Measurements from ENCODE around the gene HIBCH. TPM values are rescaled to one million over a fixed set of nuclear protein-coding genes. Genes with fewer than 3 reads are reported as not detected.

HIBCH gene
- total and polyA plus RNA-seq, 2 of the 4 experiments (the other 2 are of a cell fraction), result 8.8 to 11.9 TPM

DNA sequence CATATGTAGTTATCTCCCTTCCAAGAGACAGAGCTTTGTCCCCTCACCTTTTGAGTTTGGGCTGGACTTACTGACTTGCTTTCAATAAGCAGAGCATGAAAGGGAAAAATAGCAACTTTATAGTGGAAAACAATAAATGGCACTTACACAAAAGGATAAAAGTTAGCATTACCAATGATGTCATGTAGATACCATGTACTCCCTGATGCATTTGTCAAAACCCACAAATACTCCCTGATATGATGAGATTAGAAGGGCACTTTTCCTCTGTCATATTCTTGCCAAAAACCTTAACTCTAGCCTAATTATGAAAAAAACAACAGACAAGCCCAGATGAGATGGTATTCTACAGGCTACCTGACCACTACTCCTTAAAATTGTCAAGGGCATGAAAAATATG lies 16.0 kb downstream of the HIBCH start:
- Histone ChIP-seq H2AK9ac (replicated peaks; ENCODE audit: low read depth, low read length, poor library complexity) (no peak overlapping the region), H2BK120ac (ENCODE audit: low read depth, low read length) (no peak overlapping the region), H3K27ac (ENCODE audit: insufficient read depth, low read length) (no peak overlapping the region), H3K4me2 (ENCODE audit: low read depth, low read length) (no peak overlapping the region), H3K56ac (ENCODE audit: extremely low read depth, insufficient read depth, low read length) (no peak overlapping the region), H3K9me1 (ENCODE audit: insufficient read depth, low read length) (peaks cover 3% of the 10 kb centered on the region; the same call in 1 of the 2 replicates), H3K4me3 (ENCODE audit: insufficient read depth, low read depth, low read length) (no peak overlapping the region), H3K79me1 (ENCODE audit: low read depth in 1 of 2, low read length in 2 of 2) (peaks cover 3 to 11% of the 10 kb centered on the region in 2 experiments), H4K5ac (ENCODE audit: low read depth, low read length) (no peak overlapping the region), H2BK15ac (ENCODE audit: low read depth, low read length) (no peak overlapping the region), H2BK20ac (ENCODE audit: low read depth, low read length) (no peak overlapping the region), H3K27me3 (ENCODE audit: control insufficient read depth, insufficient read depth, low read length) (no peaks in the 10 kb centered on the region), H3K4ac (ENCODE audit: low read depth, low read length) (no peak overlapping the region), H4K20me1 (ENCODE audit: insufficient read depth, low read length) (no peaks in the 10 kb centered on the region), H2AK5ac (ENCODE audit: low read depth, low read length) (no peak overlapping the region), H3K14ac (replicated peaks; ENCODE audit: low read depth, low read length) (no peak overlapping the region), H3K4me1 (ENCODE audit: control insufficient read depth, insufficient read depth, low read length) (no peaks in the 10 kb centered on the region), H3K23ac (ENCODE audit: low read depth, low read length) (no peak overlapping the region), H2AFZ (replicated peaks; ENCODE audit: low read length, poor library complexity) (no peak overlapping the region), H3K9ac (ENCODE audit: low read depth, low read length) (no peak overlapping the region), H4K8ac (ENCODE audit: low read depth in 2 of 2, low read length in 2 of 2) (no peak overlapping the region), H3K36me3 (ENCODE audit: control insufficient read depth, insufficient read depth, low read length) (0 out of 2 replicates have a peak, but pooled peaks cover 3% of the 10 kb centered on the region), H3K18ac (ENCODE audit: low read depth, low read length) (no peak overlapping the region), H3K9me3 (ENCODE audit: control insufficient read depth, insufficient read depth, low read length) (no peaks in the 10 kb centered on the region), H2BK5ac (ENCODE audit: low read depth, low read length, poor library complexity, severe bottlenecking) (no peak overlapping the region), H4K91ac (ENCODE audit: insufficient read depth, low read depth, low read length) (no peak overlapping the region)
- ChIA-PET CTCF (no interaction called here), POLR2A (ENCODE audit: unreplicated experiment) (interaction anchor here (1.2 kb wide), 1 partner anchor 15 kb away, joined by 5 read pairs; the partner anchor contains the start of gene HIBCH)
- dilution Hi-C loops (cut with HindIII; ENCODE audit: low sequenced_read_pairs, unreplicated experiment) (no loop called here), intact Hi-C loops (cut with micrococcal nuclease) (no loop called here), in situ Hi-C loops (cut with MboI; ENCODE audit: low sequenced_read_pairs) (no loop called here)
- ATAC-seq (ENCODE audit: low read depth) (no peak), DNase-seq (peak; percentile 10)
- no TSS peak for BruUV-seq (replicated peaks)
- no peak for TF ChIP-seq SMC3 (IDR thresholded peaks at IDR 0.05; ENCODE audit: low read depth, low read length)
- no peak for TF ChIP-seq ELK1 (IDR thresholded peaks at IDR 0.05; ENCODE audit: borderline replicate concordance, low read depth, low read length)
- TF ChIP-seq RCOR1 (IDR thresholded peaks at IDR 0.05; ENCODE audit: insufficient replicate concordance, low read length), result no peak
- TF ChIP-seq BHLHE40 (IDR thresholded peaks at IDR 0.05; ENCODE audit: low read depth, low read length), result no peak
- TF ChIP-seq, protein P1, sequence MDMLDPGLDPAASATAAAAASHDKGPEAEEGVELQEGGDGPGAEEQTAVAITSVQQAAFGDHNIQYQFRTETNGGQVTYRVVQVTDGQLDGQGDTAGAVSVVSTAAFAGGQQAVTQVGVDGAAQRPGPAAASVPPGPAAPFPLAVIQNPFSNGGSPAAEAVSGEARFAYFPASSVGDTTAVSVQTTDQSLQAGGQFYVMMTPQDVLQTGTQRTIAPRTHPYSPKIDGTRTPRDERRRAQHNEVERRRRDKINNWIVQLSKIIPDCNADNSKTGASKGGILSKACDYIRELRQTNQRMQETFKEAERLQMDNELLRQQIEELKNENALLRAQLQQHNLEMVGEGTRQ (IDR thresholded peaks at IDR 0.05; ENCODE audit: low read depth, low read length), result no peak
- TF ChIP-seq FOS (IDR thresholded peaks at IDR 0.05; ENCODE audit: low read depth, low read length), result no peak
- no peak for TF ChIP-seq MAFK (IDR thresholded peaks at IDR 0.05; ENCODE audit: low read depth, low read length)
- TF ChIP-seq CEBPB (IDR thresholded peaks at IDR 0.05; ENCODE audit: low read depth, low read length), result no peak
- TF ChIP-seq CHD1 (IDR thresholded peaks at IDR 0.05; ENCODE audit: low read depth, low read length), result no peak
- no peak for TF ChIP-seq NFE2L2 (IDR thresholded peaks at IDR 0.05; ENCODE audit: low read depth, low read length)
- TF ChIP-seq RFX5 (IDR thresholded peaks at IDR 0.05; ENCODE audit: low read depth, low read length), result no peak
